Bronchial epithelial cell (primary cell): Measurements from ENCODE around the gene HGF. TPM values are rescaled to one million over a fixed set of nuclear protein-coding genes. Genes with fewer than 3 reads are reported as not detected.

ENCODE experiments used
- DNase-seq: peaks from one replicate; pipeline ENCODE4 v3.0.0-alpha.2; 2010; ENCODE audit warnings: low read depth
- FAIRE-seq: peaks from 2 replicates; lab custom pipeline; 2011; peaks lifted over from hg19 to GRCh38; lab: Jason Lieb, UNC
- H3K27me3 ChIP-seq: 2 replicates; pipeline ENCODE4 v1.5.1; 2011; ENCODE audit warnings: low read length; ENCODE audit not compliant: control insufficient read depth, insufficient read depth
- H3K36me3 ChIP-seq: 2 replicates; pipeline ENCODE4 v1.5.1; 2011; ENCODE audit warnings: low read length; ENCODE audit not compliant: control insufficient read depth, insufficient read depth
- H3K4me3 ChIP-seq: 2 replicates; pipeline ENCODE4 v1.5.1; 2011; ENCODE audit warnings: mild to moderate bottlenecking, low read depth, low read length, control low read depth
- total RNA-seq: library from RNA; depleted of rRNA; stranded (reverse); fragments of >200 nt; gene quantifications from 2 replicates; pipeline ENCODE4 v1.2.1, GENCODE V29; 2014
- TF ChIP-seq, protein P1 (sequence below): IDR thresholded peaks from 2 replicates; pipeline ENCODE4 v1.5.1; 2011; ENCODE audit warnings: mild to moderate bottlenecking, moderate library complexity, low read length, control low read depth, inconsistent platforms; ENCODE audit not compliant: insufficient read depth, severe bottlenecking

The HGF gene
- total RNA-seq, 1 donor from 2014 or later, result 3.7 TPM

DNA sequence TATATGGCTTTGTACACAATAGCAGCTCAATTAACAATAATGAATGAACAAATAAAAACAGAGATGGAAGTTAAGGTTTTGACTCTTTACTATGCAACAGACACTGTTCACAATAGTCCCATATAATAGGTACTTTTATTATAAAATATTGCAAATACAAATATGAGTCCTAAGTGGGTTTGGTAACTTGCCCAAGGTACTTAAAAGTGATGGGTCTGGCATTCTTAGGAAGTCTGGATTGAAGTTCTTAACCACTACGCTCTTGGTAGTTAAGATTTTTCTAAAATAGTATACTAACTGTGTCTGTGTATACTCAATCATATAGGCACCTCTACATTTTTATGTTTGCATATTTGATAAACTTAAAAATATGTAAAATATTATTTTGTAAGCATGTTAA lies 55.5 kb downstream of the HGF start:
- DNase-seq (no peak), FAIRE-seq (no peak)
- Histone ChIP-seq H3K4me3 (no peak overlapping the region), H3K36me3 (no peaks in the 10 kb centered on the region), H3K27me3 (no peaks in the 10 kb centered on the region)
- TF ChIP-seq, protein P1, sequence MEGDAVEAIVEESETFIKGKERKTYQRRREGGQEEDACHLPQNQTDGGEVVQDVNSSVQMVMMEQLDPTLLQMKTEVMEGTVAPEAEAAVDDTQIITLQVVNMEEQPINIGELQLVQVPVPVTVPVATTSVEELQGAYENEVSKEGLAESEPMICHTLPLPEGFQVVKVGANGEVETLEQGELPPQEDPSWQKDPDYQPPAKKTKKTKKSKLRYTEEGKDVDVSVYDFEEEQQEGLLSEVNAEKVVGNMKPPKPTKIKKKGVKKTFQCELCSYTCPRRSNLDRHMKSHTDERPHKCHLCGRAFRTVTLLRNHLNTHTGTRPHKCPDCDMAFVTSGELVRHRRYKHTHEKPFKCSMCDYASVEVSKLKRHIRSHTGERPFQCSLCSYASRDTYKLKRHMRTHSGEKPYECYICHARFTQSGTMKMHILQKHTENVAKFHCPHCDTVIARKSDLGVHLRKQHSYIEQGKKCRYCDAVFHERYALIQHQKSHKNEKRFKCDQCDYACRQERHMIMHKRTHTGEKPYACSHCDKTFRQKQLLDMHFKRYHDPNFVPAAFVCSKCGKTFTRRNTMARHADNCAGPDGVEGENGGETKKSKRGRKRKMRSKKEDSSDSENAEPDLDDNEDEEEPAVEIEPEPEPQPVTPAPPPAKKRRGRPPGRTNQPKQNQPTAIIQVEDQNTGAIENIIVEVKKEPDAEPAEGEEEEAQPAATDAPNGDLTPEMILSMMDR, result no peak

DNA sequence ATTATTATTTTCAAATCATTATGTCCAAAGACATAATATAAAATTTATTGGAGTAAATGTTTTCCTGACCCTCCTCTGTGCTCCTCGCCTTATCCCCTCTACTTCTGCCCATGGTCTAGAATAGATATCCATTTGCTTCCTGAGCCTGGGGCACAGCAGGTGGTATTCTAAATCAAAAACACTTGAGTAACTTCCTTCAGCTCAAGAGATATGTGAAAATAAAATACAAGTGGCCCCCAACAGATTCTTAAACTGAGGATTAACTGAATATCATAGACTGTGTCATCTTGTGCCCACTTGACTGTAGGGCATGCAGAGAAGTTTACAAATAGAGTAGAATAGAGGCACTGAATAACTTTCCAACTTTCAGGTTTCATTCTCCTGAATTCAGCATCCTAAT lies 59.1 kb downstream of the HGF start:
- TF ChIP-seq, protein P1, result no peak
- no peaks in the 10 kb centered on the region for H3K27me3 ChIP-seq
- no peaks in the 10 kb centered on the region for H3K36me3 ChIP-seq
- DNase-seq (no peak), FAIRE-seq (no peak)
- no peak overlapping the region for H3K4me3 ChIP-seq

DNA sequence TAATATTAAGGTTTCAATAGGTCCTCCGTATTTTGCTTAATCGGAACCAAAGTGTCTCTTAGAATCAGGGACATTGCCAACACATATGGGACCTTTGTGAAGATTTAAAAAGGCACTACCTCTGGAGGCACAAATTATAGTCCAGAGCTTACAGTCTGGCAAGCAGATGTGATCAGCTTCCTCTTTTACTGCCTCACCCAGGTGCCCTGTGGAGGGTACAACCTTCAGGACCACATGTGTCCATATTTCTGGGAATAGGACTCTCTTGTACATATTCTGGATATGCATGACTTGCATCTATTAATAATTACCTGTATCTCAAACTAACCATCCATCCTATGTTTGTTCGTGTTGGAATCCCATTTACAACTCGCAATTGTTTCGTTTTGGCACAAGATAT lies 60.0 kb downstream of the HGF start:
- H3K27me3 ChIP-seq, result no peaks in the 10 kb centered on the region
- no peak for FAIRE-seq
- no peak overlapping the region for H3K4me3 ChIP-seq
- H3K36me3 ChIP-seq, result no peaks in the 10 kb centered on the region
- no peak for DNase-seq
- TF ChIP-seq, protein P1, result no peak

DNA sequence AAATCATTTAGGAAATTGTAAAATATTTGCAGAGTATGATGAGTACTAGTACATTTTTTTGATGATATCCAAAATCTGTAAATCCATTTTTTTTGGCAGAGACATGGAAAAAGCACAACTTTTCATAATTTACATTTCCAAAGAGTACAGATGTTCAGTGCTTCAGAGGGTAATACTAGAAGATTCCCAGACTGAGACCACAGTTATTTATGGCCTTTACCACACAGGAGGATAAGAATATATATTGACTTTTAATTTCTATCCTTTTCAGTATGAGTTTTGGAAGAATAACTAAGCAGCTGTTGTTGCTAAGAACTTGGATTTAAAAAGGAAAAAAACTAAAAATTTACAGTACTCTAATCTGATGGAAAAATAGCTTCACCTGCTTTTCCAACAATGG lies 61.9 kb downstream of the HGF start:
- Histone ChIP-seq H3K27me3 (no peaks in the 10 kb centered on the region), H3K36me3 (no peaks in the 10 kb centered on the region), H3K4me3 (no peak overlapping the region)
- FAIRE-seq (no peak), DNase-seq (no peak)
- TF ChIP-seq, protein P1, result no peak

DNA sequence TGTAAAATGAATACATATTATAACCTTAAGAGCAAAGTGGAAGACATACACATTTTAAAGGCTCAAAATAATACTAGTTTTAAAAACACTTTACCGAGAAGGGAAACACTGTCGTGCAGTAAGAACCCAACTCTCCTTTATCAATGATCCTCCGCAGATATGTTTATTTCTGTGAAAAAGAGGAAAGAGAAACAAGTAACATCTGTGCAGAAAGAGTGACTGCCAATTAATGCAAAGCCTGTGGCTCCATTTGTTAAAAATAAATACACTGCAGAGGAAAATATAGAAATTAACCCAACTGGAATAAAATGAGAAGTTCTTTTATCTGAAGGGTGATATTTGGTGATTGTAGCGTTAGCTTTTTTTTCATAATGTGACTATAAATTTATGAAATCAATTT lies 62.7 kb downstream of the HGF start:
- H3K27me3 ChIP-seq, result no peaks in the 10 kb centered on the region
- TF ChIP-seq, protein P1, result no peak
- FAIRE-seq, result no peak
- no peak for DNase-seq
- H3K36me3 ChIP-seq, result no peaks in the 10 kb centered on the region
- H3K4me3 ChIP-seq, result no peak overlapping the region

DNA sequence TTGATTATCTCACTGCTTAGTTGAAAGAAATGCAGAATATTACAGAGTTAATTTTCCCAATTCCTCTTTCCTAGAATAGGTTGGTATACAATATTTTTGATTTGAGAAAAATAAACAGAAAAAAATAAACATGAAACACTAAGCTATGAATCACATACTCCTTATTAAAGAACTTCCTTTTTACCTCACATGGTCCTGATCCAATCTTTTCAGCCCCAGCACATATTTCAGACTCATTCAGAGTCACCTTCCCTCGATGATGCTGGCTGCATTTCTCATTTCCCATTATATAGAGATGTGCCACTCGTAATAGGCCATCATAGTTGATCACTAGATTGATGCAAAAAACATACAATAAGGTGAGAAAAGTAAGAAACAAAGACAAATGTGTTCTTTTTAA lies 64.6 kb downstream of the HGF start:
- FAIRE-seq (no peak), DNase-seq (peak; percentile 7)
- TF ChIP-seq, protein P1, result no peak
- Histone ChIP-seq H3K4me3 (no peak overlapping the region), H3K27me3 (no peaks in the 10 kb centered on the region), H3K36me3 (no peaks in the 10 kb centered on the region)
